Erythroblast (primary cell): ENCODE measurements around the gene AIF1.
A peak's percentile ranks its signal among the peaks of the same experiment; 100 is the strongest.
"Not testable (repeated sequence)": the region's sequence is repeated elsewhere in the genome, so short reads cannot be mapped to it uniquely, and the experiment has no call there.

Experiments used
- DNase-seq, 2 experiments: peaks; one replicate each; lab custom pipeline; 2025; lab: John Stamatoyannopoulos, UW
- GATA1 ChIP-seq: IDR thresholded peaks from 2 replicates; pipeline ENCODE4 v1.6.1; 2011; ENCODE audit warnings: low read depth, mild to moderate bottlenecking, control low read depth, low read length, moderate library complexity
- POLR2A ChIP-seq: IDR thresholded peaks from 2 replicates; pipeline ENCODE4 v1.6.1; 2011; ENCODE audit warnings: mild to moderate bottlenecking, low read length

AIF1 gene

DNA sequence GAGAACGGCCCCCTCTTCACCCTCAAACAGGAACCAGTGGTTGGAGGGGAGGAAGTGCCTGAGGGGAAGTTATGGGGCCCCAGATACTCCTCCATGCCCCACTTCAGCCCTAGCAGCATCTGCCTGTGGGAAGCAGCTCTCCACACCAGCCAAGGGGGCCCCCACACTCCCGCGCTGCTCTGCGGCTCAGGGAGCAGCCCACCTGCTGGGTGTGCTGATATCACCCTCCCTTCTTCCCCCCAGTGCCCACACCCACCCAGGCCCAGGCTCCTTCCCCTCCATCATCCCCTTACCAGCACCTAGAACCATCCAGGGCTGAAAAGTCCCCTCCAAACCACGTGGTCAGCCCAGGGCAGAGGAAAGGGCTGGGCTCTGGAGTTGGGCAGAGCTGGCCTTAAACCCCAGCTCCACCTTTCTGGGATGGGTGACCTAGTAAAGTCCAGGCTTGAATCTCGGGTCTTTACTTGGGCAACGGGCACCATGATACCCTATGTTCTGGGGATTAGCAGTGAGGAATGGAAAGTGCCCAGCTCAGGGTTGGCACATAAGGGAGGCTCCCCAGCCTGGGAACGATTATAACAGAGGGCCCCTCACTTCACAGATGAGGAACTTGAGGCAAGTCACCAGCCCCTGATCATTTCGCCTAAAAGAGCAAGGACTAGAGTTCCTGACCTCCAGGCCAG is 28.3 kb upstream of the AIF1 start:
- no peak for DNase-seq
- TF ChIP-seq GATA1: no peak
- TF ChIP-seq POLR2A: no peak

DNA sequence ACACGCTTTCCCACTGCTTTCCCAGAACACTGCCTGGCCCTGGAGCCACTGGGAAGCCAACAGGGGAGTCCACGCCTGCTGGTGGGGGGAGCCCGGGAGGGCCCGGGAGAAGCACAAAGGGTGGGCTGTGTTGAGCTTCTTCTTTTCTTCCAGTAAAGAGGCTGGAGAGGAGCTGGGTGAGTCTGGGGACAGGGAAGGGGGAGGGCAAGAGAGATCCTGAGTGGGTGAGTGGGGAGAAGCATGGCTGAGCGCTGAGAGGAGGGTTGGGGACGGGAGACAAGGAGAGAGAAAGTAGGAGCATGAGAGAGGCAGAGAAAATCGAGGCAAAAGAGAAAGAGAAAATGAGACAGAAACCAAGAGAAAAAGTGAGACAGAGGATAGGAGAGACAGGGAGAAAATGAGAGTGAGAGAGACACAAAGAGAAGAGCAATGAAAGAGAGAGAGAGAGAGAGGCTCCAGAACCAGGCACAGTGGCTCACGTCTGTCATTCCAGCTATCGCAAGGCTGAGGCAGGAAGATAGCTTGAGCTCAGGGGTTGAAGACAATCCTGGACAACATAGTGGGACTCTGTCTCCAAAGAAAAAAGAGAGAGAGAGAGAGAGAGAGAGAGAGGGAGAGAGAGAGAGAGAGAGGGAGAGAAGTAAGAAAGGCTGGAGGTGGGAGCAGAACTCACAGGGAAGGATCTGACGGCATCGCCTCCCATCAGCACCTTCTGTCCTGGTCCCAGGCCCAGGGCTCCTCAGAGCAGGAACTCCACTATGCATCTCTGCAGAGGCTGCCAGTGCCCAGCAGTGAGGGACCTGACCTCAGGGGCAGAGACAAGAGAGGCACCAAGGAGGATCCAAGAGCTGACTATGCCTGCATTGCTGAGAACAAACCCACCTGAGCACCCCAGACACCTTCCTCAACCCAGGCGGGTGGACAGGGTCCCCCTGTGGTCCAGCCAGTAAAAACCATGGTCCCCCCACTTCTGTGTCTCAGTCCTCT is 26.9 kb upstream of the AIF1 start:
- DNase-seq: no peak
- no peak for TF ChIP-seq POLR2A
- TF ChIP-seq GATA1: no peak

DNA sequence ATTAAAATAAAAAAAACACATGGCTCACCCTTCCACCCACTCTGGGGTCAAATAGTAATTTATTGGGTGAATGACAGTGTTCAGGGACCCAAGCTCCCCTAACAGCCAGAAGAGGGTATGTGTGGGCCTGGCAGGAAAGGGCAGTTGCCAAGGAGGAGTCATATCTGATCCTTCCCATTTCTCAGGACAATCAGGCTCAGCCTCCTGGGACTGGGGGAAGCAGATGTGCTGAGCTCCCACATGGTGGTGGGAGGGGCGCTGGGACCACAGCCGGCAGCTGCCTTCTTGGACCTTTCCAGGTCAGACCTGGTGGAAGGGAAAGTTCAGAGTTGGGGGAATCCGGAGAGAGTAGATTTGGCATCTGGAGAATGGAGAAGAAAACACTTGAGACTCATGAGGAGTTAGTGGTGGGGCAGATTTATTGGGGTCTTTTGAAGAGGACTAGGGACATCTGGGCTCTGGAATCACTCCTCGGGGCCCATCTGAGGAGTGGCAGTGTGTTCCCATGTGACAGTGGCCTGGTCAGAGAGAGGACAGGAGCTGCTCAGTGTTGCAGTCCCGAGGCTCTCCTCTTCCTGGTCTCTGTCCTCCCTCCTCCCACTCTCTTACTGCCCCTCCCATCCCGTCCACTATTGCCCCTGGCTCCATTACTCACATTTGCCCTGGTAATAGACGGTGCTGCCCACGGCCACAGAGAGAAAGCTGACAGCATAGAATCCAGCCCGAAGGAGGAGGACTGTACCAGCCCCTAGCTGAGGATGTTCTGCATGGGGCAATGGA is 26.0 kb upstream of the AIF1 start:
- TF ChIP-seq POLR2A (no peak), GATA1 (no peak)

DNA sequence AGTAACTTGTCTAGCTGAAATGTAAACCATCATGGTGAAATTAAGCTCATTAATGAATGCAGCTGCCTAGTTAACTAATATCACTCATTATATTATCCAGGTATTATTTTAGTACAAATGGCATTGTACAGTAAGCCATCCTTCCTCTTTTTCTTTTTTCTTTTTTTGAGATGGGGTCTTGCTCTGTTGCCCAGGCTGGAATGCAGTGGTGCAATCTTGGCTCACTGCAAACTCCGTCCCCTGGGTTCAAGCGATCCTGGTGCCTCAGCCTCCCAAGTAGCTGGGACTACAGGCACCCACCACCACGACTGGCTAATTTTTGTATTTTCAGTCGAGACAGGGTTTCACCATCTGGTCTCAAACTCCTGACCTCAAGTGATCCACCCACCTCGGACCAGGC is 24.3 kb upstream of the AIF1 start:
- DNase-seq: not testable (repeated sequence)

More for the DNA sequence above, 26.0 kb upstream of the AIF1 start:
- no peak for DNase-seq

DNA sequence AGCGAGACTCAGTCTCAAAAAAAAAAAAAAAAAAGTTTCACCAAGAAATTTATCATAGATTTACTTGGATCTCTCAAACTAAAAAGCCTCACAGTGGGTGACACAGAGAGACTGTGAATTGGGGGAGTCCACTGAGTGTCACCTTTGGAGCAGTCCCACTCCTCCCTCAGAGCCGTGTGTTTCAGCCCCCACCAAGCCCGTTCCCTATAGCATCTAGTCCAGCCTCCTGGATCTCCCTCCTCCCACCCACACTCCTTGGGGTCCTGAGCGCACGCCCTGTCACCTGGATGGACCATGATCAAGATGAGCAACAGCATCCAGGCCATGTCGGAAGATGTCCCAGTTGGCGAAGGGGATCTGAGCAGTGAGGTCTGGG is 22.6 kb upstream of the AIF1 start:
- no peak for TF ChIP-seq GATA1
- no peak for TF ChIP-seq POLR2A
- DNase-seq: no peak

DNA sequence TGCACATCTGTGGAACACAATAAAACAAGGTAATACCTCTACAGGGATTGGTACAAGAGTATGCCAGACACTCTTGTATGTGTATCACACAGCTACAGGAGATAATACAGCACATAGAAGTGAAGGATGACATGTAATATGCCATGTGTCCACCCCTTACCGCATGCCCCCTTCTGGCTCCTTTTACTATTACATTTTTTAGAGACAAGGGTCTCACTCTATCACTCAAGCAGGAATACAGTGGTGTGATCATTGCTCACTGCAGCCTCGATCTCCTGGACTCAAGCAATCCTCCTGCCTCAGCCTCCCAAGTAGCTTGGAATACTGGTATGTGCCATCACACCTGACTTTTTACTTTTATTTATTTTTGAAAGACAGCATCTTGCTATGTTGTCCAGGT is 18.0 kb upstream of the AIF1 start:
- TF ChIP-seq POLR2A (no peak), GATA1 (no peak)
- DNase-seq: peak; percentile 57 to 67

DNA sequence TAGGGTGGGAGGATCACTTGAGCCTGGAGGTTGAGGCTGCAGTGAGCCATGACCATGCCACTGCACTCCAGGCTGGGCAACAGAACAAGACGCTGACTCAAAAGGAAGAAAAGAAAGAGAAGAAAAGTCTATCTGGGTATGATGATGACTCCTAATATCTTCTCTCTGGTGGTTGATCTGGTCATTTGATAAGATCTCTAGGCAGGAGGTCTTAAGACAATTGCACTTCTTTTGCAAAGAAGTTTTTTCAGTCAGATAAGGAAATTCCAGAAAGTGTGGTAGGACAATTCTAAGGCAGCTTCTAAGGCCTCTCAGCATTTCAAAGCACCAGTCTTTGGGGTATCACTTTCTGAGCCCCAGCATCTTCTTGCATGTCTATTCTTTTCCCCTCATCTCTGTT is 7.7 kb upstream of the AIF1 start:
- no peak for TF ChIP-seq GATA1
- no peak for TF ChIP-seq POLR2A
- DNase-seq: no peak

DNA sequence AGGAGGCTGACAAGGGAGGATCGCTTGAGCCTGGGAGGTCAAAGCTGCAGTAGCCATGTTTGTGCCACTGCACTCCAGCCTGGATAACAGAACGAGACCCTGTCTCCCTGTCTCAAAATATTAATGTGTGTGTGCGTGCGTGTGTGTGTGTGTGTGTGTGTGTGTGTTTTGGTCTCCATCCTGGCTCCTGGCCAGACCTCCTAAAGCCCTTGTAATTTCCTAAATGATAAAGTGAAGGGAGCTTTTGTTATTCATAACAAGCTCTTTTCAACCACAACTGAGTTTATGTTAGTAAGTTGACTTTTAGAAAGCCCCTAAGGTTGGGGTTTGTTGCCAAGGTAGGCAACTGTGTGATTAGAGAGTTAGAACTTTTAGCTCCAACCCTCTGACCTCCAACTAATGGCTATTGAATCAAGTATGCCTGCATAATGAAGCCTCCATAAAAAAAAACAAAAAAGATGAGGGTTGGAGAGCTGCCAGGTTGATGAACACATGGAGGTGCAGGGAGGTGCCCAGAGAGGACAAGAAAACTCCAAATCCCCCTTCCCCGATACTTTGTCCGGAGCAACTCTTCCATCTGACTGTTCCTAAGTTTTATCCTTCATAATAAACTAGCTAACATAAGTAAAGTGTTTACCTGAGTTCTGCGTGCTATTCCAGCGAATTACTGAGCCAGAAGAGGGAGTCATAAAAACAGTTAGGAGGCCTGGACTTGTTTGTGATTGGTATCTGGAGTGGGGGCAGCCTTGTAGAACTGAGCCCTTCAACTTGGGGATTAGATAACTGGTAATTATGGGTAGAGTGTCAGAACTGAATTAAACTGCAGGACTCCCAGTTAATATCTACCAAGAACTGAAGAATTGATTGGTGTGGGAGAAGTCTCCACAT is 5.3 kb upstream of the AIF1 start:
- no peak for TF ChIP-seq GATA1
- peak; percentile 22 to 43 for DNase-seq

DNA sequence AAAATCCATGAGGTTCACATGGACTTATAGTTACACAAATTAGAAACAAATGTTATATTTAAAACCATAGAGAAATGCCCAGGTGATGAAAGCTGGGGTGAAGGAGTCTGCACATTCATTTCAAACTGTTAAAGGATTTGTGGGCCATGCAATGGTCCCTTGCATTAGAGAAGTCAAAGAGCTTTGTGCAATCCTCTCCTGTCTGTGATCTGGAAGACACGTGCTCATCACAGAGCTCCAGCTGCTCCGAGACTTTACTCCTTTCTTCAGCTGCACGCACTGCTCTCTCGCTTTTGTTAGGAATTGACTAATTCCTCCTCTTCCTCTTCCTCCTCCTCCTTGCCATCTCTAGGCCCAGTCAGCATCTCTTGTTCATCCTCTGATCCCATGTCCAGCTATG is 4.1 kb upstream of the AIF1 start:
- DNase-seq: no peak
- TF ChIP-seq GATA1: no peak
- no peak for TF ChIP-seq POLR2A

DNA sequence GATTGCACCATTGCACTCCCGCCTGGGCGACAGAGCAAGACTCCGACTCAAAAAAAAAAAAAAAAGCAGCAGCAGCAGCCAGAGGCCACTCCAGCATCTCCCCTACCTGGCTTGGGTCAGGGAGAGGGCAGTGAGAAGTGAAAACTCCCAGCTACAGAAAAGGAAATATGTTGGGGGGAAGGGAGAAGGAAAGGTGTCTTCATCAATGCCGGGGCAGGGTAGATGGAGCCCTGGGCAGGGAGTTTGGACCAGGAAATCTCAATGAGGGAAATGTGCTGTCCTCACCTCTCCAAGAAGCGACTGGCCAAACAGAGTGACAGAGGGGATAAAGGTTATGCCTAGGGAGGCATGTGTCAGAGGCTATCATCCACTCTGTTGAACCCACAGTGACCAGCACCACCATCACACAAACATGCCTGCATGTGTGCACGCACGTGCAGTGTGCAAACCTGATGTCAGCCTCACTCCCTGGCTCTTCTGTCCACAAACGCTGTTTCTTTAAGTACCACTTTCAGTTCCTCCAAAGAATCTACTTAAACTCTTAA is 887 bp upstream of the AIF1 start:
- no peak for DNase-seq
- no peak for TF ChIP-seq GATA1

DNA sequence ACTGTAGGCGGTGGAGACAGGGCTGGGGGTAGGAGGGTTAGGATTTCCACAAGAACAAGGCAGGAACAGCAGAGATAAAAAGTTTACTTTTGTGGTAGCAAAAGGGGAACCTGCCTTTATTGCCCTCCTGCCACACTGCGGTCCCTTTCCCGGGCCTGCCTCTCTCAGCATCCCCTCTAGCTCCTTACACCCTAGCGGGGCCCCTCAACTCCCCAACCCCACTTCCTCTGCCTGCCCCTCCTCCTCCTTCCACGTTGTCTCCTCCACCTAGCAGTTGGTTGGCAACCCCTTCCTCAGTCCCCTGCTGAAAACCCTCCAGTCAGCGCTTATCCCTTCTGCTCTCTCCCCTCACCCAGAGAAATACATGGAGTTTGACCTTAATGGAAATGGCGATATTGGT is 714 bp downstream of the AIF1 start:
- DNase-seq: no peak
- TF ChIP-seq GATA1: no peak
- no peak for TF ChIP-seq POLR2A

DNA sequence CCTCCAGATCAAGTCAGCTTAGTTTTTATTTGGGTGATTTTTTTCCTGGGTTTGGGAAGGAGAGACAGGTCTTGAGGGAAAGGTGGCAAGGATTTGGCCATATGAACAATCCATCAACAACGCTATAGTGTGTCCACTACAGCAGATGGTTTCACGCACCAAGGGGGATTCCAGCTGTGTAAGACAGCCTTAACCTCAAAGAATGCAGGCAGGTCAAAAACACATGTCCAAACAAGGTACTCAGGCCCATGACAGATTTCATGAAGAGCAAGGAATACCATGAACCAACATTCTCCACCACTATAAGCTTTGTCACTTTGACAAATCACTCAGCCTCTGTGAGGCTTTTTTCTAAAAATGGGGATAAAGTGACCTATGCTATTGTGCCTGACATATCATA is 2.0 kb downstream of the AIF1 start:
- TF ChIP-seq GATA1: no peak
- TF ChIP-seq POLR2A: no peak
- DNase-seq: no peak
